HEK293 (cell line): ENCODE data around the gene UBXN4.

Experiments
- CTCF ChIA-PET: fragments of 350-600 bp; formaldehyde crosslinking; extraction: SDS; loops from one replicate; lab custom pipeline; 2021; ENCODE audit warnings: antibody characterized with exemption; lab: Yijun Ruan, JAX
- POLR2A ChIA-PET: fragments of 300-600 bp; formaldehyde crosslinking; extraction: SDS; loops from one replicate; lab custom pipeline; 2020; ENCODE audit warnings: antibody characterized with exemption, inconsistent platforms; lab: Yijun Ruan, JAX
- H3K27ac ChIP-seq: fragments of 200-500 bp; sonication (Bioruptor generic); 2 replicates; pipeline ENCODE4 v1.5.1; 2014; ENCODE audit warnings: low read depth, low read length, control low read depth, inconsistent platforms; ENCODE audit errors: extremely low read depth
- H3K36me3 ChIP-seq, 2 experiments: fragments of 200-500 bp in 1 of 2; sonication (Bioruptor generic) in 1 of 2; 1 replicate in 1 of 2; 2 replicates in 1 of 2; pipeline ENCODE4 v1.5.1; 2014 to 2017; ENCODE audit warnings: inconsistent platforms in 2 of 2, low read length in 2 of 2; ENCODE audit not compliant: control insufficient read depth in 2 of 2, insufficient read depth in 1 of 2
- H3K4me1 ChIP-seq: fragments of 200-500 bp; sonication (Bioruptor generic); 2 replicates; pipeline ENCODE4 v1.5.1; 2014; ENCODE audit warnings: mild to moderate bottlenecking, low read length, inconsistent platforms; ENCODE audit not compliant: control insufficient read depth, insufficient read depth
- H3K4me3 ChIP-seq: 2 replicates; pipeline ENCODE4 v1.5.1; 2011; ENCODE audit warnings: low read depth, mild to moderate bottlenecking, control low read depth, low read length, moderate library complexity
- H3K9me3 ChIP-seq: fragments of 200-500 bp; sonication (Bioruptor generic); 2 replicates; pipeline ENCODE4 v1.5.1; 2014; ENCODE audit warnings: low read depth, low read length, inconsistent platforms; ENCODE audit not compliant: control insufficient read depth, insufficient read depth
- GLI2 ChIP-seq: fragments of 450-650 bp; formaldehyde crosslinking; IDR thresholded peaks from 2 replicates; pipeline ENCODE4; 2017; ENCODE audit warnings: missing biosample characterization, missing genetic modification characterization, low read depth, borderline replicate concordance
- KLF9 ChIP-seq: fragments of 450-650 bp; formaldehyde crosslinking; IDR thresholded peaks from 2 replicates; pipeline ENCODE4 v1.5.1; 2016; ENCODE audit warnings: missing biosample characterization, missing genetic modification characterization, low read depth
- PRDM2 ChIP-seq: fragments of 450-650 bp; formaldehyde crosslinking; IDR thresholded peaks from 2 replicates; pipeline ENCODE4 v1.5.1; 2016; ENCODE audit warnings: missing biosample characterization, missing genetic modification characterization, borderline replicate concordance
- PRDM6 ChIP-seq: fragments of 450-650 bp; formaldehyde crosslinking; IDR thresholded peaks from 2 replicates; pipeline ENCODE4 v1.5.1; 2017; ENCODE audit warnings: missing biosample characterization, missing genetic modification characterization
- REPIN1 ChIP-seq: fragments of 450-650 bp; formaldehyde crosslinking; IDR thresholded peaks from 2 replicates; pipeline ENCODE4 v1.5.1; 2017; ENCODE audit warnings: missing biosample characterization, missing genetic modification characterization, low read depth
- SALL2 ChIP-seq: fragments of 450-650 bp; formaldehyde crosslinking; IDR thresholded peaks from 2 replicates; pipeline ENCODE4 v1.5.0; 2017; ENCODE audit warnings: missing biosample characterization, mild to moderate bottlenecking, missing genetic modification characterization, borderline replicate concordance
- SP7 ChIP-seq: fragments of 450-650 bp; formaldehyde crosslinking; IDR thresholded peaks from 2 replicates; pipeline ENCODE4 v1.5.1; 2016; ENCODE audit warnings: missing biosample characterization, missing genetic modification characterization
- ZBTB8A ChIP-seq: fragments of 450-650 bp; formaldehyde crosslinking; IDR thresholded peaks from 2 replicates; pipeline ENCODE4 v1.5.1; 2016; ENCODE audit warnings: missing biosample characterization, missing genetic modification characterization
- ZFP37 ChIP-seq: fragments of 450-650 bp; formaldehyde crosslinking; IDR thresholded peaks from 2 replicates; pipeline ENCODE4 v1.5.1; 2016; ENCODE audit warnings: missing biosample characterization, missing genetic modification characterization
- ZNF121 ChIP-seq: fragments of 450-650 bp; formaldehyde crosslinking; IDR thresholded peaks from 2 replicates; pipeline ENCODE4 v1.5.1; 2016; ENCODE audit warnings: missing biosample characterization, missing genetic modification characterization
- ZNF174 ChIP-seq: fragments of 450-650 bp; formaldehyde crosslinking; IDR thresholded peaks from 2 replicates; pipeline ENCODE4 v1.5.0; 2017; ENCODE audit warnings: missing biosample characterization, mild to moderate bottlenecking, missing genetic modification characterization
- ZNF184 ChIP-seq: fragments of 450-650 bp; IDR thresholded peaks from 2 replicates; pipeline ENCODE4 v1.5.1; 2018; ENCODE audit warnings: missing biosample characterization, mild to moderate bottlenecking, missing genetic modification characterization
- ZNF248 ChIP-seq: fragments of 450-650 bp; formaldehyde crosslinking; IDR thresholded peaks from 2 replicates; pipeline ENCODE4 v1.5.1; 2017; ENCODE audit warnings: missing biosample characterization, missing genetic modification characterization
- ZNF311 ChIP-seq: fragments of 450-650 bp; formaldehyde crosslinking; IDR thresholded peaks from 2 replicates; pipeline ENCODE4 v1.5.1; 2017; ENCODE audit warnings: missing biosample characterization, missing genetic modification characterization, borderline replicate concordance
- ZNF449 ChIP-seq: fragments of 450-650 bp; formaldehyde crosslinking; IDR thresholded peaks from 2 replicates; pipeline ENCODE4 v1.5.1; 2017; ENCODE audit warnings: missing biosample characterization, mild to moderate bottlenecking, missing genetic modification characterization, moderate library complexity
- ZNF610 ChIP-seq: fragments of 450-650 bp; formaldehyde crosslinking; IDR thresholded peaks from 2 replicates; pipeline ENCODE4 v1.5.1; 2016; ENCODE audit warnings: missing biosample characterization, missing genetic modification characterization, borderline replicate concordance
- ZNF624 ChIP-seq: fragments of 450-650 bp; formaldehyde crosslinking; IDR thresholded peaks from 2 replicates; pipeline ENCODE4 v1.5.1; 2017; ENCODE audit warnings: missing biosample characterization, missing genetic modification characterization
- ZNF768 ChIP-seq: fragments of 450-650 bp; formaldehyde crosslinking; IDR thresholded peaks from 2 replicates; pipeline ENCODE4 v1.5.1; 2018; ENCODE audit warnings: missing biosample characterization, mild to moderate bottlenecking, missing genetic modification characterization
- ZNF843 ChIP-seq: fragments of 450-650 bp; formaldehyde crosslinking; IDR thresholded peaks from 2 replicates; pipeline ENCODE4 v1.5.1; 2016; ENCODE audit warnings: missing biosample characterization, missing genetic modification characterization
- ZSCAN23 ChIP-seq: fragments of 450-650 bp; formaldehyde crosslinking; IDR thresholded peaks from 2 replicates; pipeline ENCODE4 v1.5.1; 2016; ENCODE audit warnings: missing biosample characterization, missing genetic modification characterization

Gene UBXN4

GRCh38 chr2:135817951-135818350, 76.3 kb downstream of the UBXN4 start (continued):
- TF ChIP-seq ZNF449 (tag by site-specific recombination) (no peak), ZNF768 (tag by site-specific recombination) (no peak), SALL2 (tag by site-specific recombination) (no peak), ZNF624 (no peak), PRDM2 (tag by site-specific recombination) (no peak), ZNF311 (tag by site-specific recombination) (no peak), ZSCAN23 (tag by site-specific recombination) (no peak)
- TF ChIP-seq, all 188 proteins: peak for 0

GRCh38 chr2:135818937-135819610, 77.4 kb downstream of the UBXN4 start:
- Histone ChIP-seq H3K27ac (no peak overlapping the region), H3K9me3 (no peaks in the 10 kb centered on the region), H3K36me3 (no peaks in the 10 kb centered on the region), H3K4me3 (no peak overlapping the region)
- POLR2A ChIA-PET: no interaction called here
- TF ChIP-seq ZNF121 (tag by site-specific recombination): no peak
- no peak for TF ChIP-seq ZFP37 (tag by site-specific recombination)
- no peak for TF ChIP-seq ZNF843 (tag by site-specific recombination)
- no peak for TF ChIP-seq ZNF248 (tag by site-specific recombination)
- no peak for TF ChIP-seq ZNF610 (tag by site-specific recombination)
- TF ChIP-seq ZNF184 (tag by site-specific recombination): no peak
- TF ChIP-seq KLF9 (tag by site-specific recombination): no peak
- no peak for TF ChIP-seq PRDM6 (tag by site-specific recombination)
- no peak for TF ChIP-seq ZBTB8A (tag by site-specific recombination)
- TF ChIP-seq ZNF174: no peak
- TF ChIP-seq REPIN1: no peak
- TF ChIP-seq SP7 (tag by site-specific recombination): no peak
- no peak for TF ChIP-seq GLI2 (tag by site-specific recombination)
- TF ChIP-seq, all 188 proteins: peak for 0
- no peaks in the 10 kb centered on the region for H3K4me1 ChIP-seq
- CTCF ChIA-PET: interaction anchor here (0.6 to 1.0 kb wide), 2 partner anchors 23 to 807 kb away, joined by 3 to 5 read pairs; no protein-coding TSS in a partner anchor
